ENCODE data around the gene PYGM. TPM values are rescaled to one million over a fixed set of nuclear protein-coding genes. Genes with fewer than 3 reads are reported as not detected.
A peak's percentile ranks its signal among the peaks of the same experiment; 100 is the strongest.

Gene PYGM
- total RNA-seq, 8 experiments from 2014 or later, result 0.31 to 12.8 (median 2.2) TPM

DNA sequence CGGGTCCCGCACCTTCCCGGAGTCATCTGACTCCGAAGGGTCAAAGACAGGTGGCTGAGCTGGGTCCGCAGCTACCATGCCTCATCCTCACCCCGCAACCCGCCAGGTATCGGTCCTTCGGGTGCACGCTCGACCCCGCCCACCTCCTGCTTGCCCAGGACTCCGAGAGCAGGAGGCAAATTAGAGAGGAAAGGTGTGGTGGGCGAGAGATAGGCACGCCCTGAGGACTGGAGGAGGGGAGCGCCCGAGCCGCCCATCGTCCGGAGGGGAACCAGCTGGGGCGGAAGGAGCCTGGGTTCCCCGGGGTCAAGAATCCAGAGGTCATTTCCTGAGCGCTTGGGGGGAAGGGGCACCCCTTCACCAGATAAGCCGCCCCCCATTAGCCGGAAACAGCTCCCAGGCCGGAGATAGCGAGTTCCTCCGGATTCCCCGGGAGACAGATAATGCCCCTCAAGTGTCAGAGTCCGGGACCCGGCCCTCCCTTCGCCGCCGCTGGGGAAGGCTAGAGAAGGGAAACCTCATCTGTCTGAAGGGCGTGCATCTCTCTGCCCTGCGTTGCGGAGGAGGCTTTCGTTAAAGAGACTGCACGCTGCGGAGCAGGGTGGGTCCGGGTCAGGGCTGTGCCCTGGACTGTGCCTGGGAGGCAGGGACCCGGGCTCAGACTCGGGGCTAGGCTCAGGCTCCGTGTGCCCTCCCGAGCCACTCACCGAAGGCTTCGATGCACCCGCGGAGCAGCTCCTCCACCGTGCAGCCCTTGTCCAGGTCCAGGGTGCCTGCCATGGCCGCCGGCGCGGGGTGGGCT is 17.5 kb downstream of the PYGM start:
- H3K27ac ChIP-seq, result peak overlapping the region in 1 of 2 donors; percentile 7
- peaks cover 18 to 29% of the 10 kb centered on the region in 2 donors for H3K4me1 ChIP-seq (replicated peaks in 1 of 2)
- WGBS, 10 experiments, result 0 to 100% (median 16%) methylated on average over 1 to 18 of the region's 54 CpGs; no CpG with 5 or more reads in 2 of the 10 experiments
- in situ Hi-C loops (cut with MboI; ENCODE audit: low pct_unique_long_range_greater_than_20kb in 2 of 9, low sequenced_read_pairs in 9 of 9, unreplicated experiment in 9 of 9), result no loop called here
- peak overlapping the region in 4 of 5 donors; percentile 3 to 16 (median 6) for H3K4me3 ChIP-seq
- peak in 7 of 8 experiments; percentile 0 to 58 (median 2) for ATAC-seq (replicated peaks in 6 of 8)

GRCh38 chr11:64741375-64742086 is 18.2 kb downstream of the PYGM start:
- Histone ChIP-seq H3K4me1 (replicated peaks in 1 of 2) (peaks cover 18 to 29% of the 10 kb centered on the region in 2 donors), H3K4me3 (no peak overlapping the region), H3K27ac (no peak overlapping the region)
- ATAC-seq (replicated peaks in 6 of 8), result no peak
- in situ Hi-C loops (cut with MboI; ENCODE audit: low pct_unique_long_range_greater_than_20kb in 2 of 9, low sequenced_read_pairs in 9 of 9, unreplicated experiment in 9 of 9), result no loop called here
- 0 to 83% (median 42%) methylated on average over 2 to 3 of the region's 24 CpGs; no CpG with 5 or more reads in 6 of the 10 experiments for WGBS, 10 experiments

GRCh38 chr11:64739871-64740270 is 19.9 kb downstream of the PYGM start:
- Histone ChIP-seq H3K27ac (no peak overlapping the region), H3K4me3 (no peak overlapping the region), H3K4me1 (replicated peaks in 1 of 2) (peaks cover 22 to 34% of the 10 kb centered on the region in 2 donors)
- 96 to 100% methylated on average over 4 of the region's 12 CpGs; no CpG with 5 or more reads in 8 of the 10 experiments for WGBS, 10 experiments
- ATAC-seq (replicated peaks in 6 of 8), result no peak
- in situ Hi-C loops (cut with MboI; ENCODE audit: low pct_unique_long_range_greater_than_20kb in 2 of 9, low sequenced_read_pairs in 9 of 9, unreplicated experiment in 9 of 9), result no loop called here

DNA sequence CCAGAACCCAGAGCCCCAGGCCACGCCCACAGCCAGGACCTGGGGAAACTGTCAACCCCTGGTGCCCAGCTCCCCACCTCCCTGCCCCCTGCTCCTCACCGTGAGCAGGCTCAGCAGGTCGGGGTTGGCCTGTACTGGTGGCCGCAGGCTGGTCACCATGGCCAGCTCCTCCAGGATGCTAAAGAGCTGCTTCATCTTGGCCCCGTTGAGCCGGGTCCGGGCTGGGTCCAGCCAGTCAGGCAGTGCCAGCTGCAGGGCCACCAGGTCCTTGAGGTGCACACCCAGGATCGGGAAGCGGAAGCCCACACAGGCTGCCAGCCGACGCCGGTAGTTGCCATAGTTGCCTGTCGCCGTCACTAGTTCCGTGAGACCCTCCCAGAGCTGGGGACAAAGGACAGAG is 23.1 kb downstream of the PYGM start:
- WGBS, 10 experiments, result 88 to 100% (median 95%) methylated on average over 3 to 12 of the region's 15 CpGs; no CpG with 5 or more reads in 7 of the 10 experiments
- Histone ChIP-seq H3K4me1 (replicated peaks in 1 of 2) (peaks cover 9 to 11% of the 10 kb centered on the region in 2 donors), H3K27ac (no peak overlapping the region), H3K4me3 (no peak overlapping the region)
- ATAC-seq (replicated peaks in 6 of 8), result no peak
- in situ Hi-C loops (cut with MboI; ENCODE audit: low pct_unique_long_range_greater_than_20kb in 2 of 9, low sequenced_read_pairs in 9 of 9, unreplicated experiment in 9 of 9), result no loop called here

DNA sequence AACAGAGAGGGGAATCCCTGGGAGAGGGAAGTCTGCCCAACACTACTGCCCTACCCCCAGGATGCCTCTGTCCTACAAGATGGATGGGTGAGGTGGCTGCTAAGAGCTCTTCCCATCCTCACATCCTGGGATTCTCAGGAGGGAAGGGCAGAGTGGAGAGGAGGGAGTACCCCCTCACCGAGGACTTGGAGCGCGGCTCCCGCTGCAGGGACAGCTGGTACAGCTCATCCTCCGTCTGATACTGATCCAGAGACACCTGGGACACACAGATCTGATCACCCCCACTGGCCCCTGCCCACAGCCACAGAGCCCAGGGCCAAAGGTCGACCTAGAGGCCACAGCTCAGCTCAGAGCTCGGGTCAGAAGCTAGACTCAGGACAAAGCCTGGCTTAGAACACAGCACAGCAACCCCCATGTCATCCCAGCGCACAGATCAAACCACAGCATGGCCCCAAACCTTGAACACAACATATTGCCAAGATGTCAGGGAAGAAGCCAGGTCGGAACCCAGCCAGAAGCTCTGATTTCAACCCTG is 24.0 kb downstream of the PYGM start:
- WGBS, 10 experiments, result 20 to 83% (median 69%) methylated on average over 1 to 3 of the region's 9 CpGs; no CpG with 5 or more reads in 4 of the 10 experiments
- in situ Hi-C loops (cut with MboI; ENCODE audit: low pct_unique_long_range_greater_than_20kb in 2 of 9, low sequenced_read_pairs in 9 of 9, unreplicated experiment in 9 of 9), result no loop called here
- Histone ChIP-seq H3K4me1 (replicated peaks in 1 of 2) (peaks cover 11 to 13% of the 10 kb centered on the region in 2 donors), H3K27ac (peak overlapping the region in 1 of 2 donors; percentile 65), H3K4me3 (no peak overlapping the region)
- ATAC-seq (replicated peaks in 6 of 8), result peak in 5 of 8 experiments; percentile 60 to 88 (median 79)

- ATAC-seq (replicated peaks in 6 of 8), result peak in 5 of 8 experiments; percentile 16 to 44 (median 29)
- H3K4me3 ChIP-seq, result no peak overlapping the region
- 60 to 100% (median 100%) methylated on average over 1 to 2 of the region's 23 CpGs; no CpG with 5 or more reads in 7 of the 10 experiments for WGBS, 10 experiments
- in situ Hi-C loops (cut with MboI; ENCODE audit: low pct_unique_long_range_greater_than_20kb in 2 of 9, low sequenced_read_pairs in 9 of 9, unreplicated experiment in 9 of 9), result no loop called here
- H3K4me1 ChIP-seq (replicated peaks in 1 of 2), result peaks cover 11 to 13% of the 10 kb centered on the region in 2 donors
- H3K27ac ChIP-seq, result peak overlapping the region in 1 of 2 donors; percentile 65
These were observed 24.7 kb downstream of the PYGM start for GRCh38 chr11:64734811-64735724.

- Histone ChIP-seq H3K4me1 (replicated peaks in 1 of 2) (peaks cover 15 to 18% of the 10 kb centered on the region in 2 donors), H3K27ac (no peak overlapping the region), H3K4me3 (no peak overlapping the region)
- in situ Hi-C loops (cut with MboI; ENCODE audit: low pct_unique_long_range_greater_than_20kb in 2 of 9, low sequenced_read_pairs in 9 of 9, unreplicated experiment in 9 of 9), result no loop called here
- WGBS, 10 experiments, result 43 to 100% (median 78%) methylated on average over 1 to 3 of the region's 3 CpGs; no CpG with 5 or more reads in 2 of the 10 experiments
- no peak for ATAC-seq (replicated peaks in 6 of 8)
These were observed 28.2 kb downstream of the PYGM start for GRCh38 chr11:64731601-64732000.

DNA sequence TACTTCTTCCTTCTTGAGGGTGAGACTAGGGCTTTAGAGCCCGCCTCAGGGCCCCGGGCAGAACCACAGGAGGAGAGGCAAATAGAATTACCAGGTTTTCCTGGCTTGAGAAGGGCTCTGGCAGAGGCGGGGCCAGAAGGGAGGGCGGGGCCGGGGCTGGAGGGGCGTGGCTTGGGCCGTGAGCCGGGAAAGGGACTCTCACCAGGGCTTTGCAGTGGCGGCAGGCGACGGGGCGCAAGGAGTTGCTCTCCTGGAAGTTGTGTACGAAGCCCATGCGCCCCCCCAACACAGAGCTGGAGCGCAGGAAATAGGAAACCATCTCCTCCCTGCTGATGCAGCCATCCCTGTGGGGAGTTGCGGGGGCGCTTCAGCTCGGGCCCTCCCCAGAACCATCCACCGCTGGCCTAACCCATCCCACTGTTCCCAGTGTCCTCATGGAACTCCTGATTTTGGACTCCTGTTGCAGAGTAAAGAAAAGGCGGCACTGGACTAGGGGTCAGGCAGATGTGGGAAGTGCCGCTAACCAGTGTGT is 29.9 kb downstream of the PYGM start:
- no peak overlapping the region for H3K4me3 ChIP-seq
- in situ Hi-C loops (cut with MboI; ENCODE audit: low pct_unique_long_range_greater_than_20kb in 2 of 9, low sequenced_read_pairs in 9 of 9, unreplicated experiment in 9 of 9), result no loop called here

GRCh38 chr11:64728757-64729365 is 30.9 kb downstream of the PYGM start:
- ATAC-seq (replicated peaks in 6 of 8), result no peak
- 21 to 100% (median 80%) methylated on average over 1 to 3 of the region's 11 CpGs; no CpG with 5 or more reads in 5 of the 10 experiments for WGBS, 10 experiments
- in situ Hi-C loops (cut with MboI; ENCODE audit: low pct_unique_long_range_greater_than_20kb in 2 of 9, low sequenced_read_pairs in 9 of 9, unreplicated experiment in 9 of 9), result no loop called here
- peaks cover 34 to 35% of the 10 kb centered on the region in 2 donors for H3K4me1 ChIP-seq (replicated peaks in 1 of 2)
- H3K4me3 ChIP-seq, result no peak overlapping the region
- H3K27ac ChIP-seq, result no peak overlapping the region

More for the DNA sequence above, 29.9 kb downstream of the PYGM start:
- peak in 7 of 8 experiments; percentile 4 to 83 (median 37) for ATAC-seq (replicated peaks in 6 of 8)
- H3K27ac ChIP-seq, result no peak overlapping the region
- H3K4me1 ChIP-seq (replicated peaks in 1 of 2), result peaks cover 24% of the 10 kb centered on the region in 2 donors
- 0 to 100% (median 39%) methylated on average over 1 to 8 of the region's 21 CpGs; no CpG with 5 or more reads in 4 of the 10 experiments for WGBS, 10 experiments

DNA sequence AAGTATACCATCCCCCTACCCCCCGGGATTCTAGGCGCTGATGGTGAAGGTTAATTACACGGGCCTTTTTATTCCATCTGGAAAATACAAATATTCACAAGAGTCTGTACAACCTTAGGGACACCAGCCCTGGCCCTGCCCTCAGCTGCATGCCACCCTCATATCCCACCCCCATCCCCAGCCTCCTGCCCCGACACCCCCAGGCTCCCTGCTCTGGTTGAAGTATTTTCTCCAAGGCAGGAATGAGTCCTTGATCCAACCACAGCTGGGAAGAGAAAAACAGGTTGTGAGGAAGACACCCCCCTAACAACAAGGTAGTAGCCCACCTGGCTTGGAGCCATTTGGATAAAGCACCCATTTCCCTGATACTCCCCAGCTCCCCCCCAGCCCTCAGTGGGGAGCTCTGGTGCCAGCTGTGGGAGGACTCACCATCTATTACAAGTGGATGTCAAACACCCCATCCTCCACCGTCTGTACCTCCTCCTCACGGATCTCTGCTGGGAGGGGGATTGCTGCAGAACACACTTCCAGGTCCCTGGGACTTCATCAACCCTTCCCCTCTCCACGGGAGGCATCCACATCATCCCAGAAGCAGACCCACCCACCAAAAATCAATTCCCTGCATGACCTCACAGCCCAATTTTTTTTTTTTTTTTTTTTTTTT is 32.8 kb downstream of the PYGM start:
- no peak for ATAC-seq (replicated peaks in 6 of 8)
- no peak overlapping the region for H3K4me3 ChIP-seq
- peaks cover 39 to 42% of the 10 kb centered on the region in 2 donors for H3K4me1 ChIP-seq (replicated peaks in 1 of 2)
- WGBS, 10 experiments, result 0 to 100% (median 55%) methylated on average over 1 to 4 of the region's 7 CpGs; no CpG with 5 or more reads in 5 of the 10 experiments
- in situ Hi-C loops (cut with MboI; ENCODE audit: low pct_unique_long_range_greater_than_20kb in 2 of 9, low sequenced_read_pairs in 9 of 9, unreplicated experiment in 9 of 9), result no loop called here
- H3K27ac ChIP-seq, result no peak overlapping the region

GRCh38 chr11:64726211-64726641 is 33.5 kb downstream of the PYGM start:
- peak in 5 of 8 experiments; percentile 3 to 20 (median 12) for ATAC-seq (replicated peaks in 6 of 8)
- Histone ChIP-seq H3K27ac (peak overlapping the region; percentile 74 to 86), H3K4me1 (replicated peaks in 1 of 2) (peaks cover 39 to 44% of the 10 kb centered on the region in 2 donors), H3K4me3 (no peak overlapping the region)
- WGBS, 10 experiments, result 0 to 50% (median 19%) methylated on average over 1 to 3 of the region's 9 CpGs; no CpG with 5 or more reads in 6 of the 10 experiments
- in situ Hi-C loops (cut with MboI; ENCODE audit: low pct_unique_long_range_greater_than_20kb in 2 of 9, low sequenced_read_pairs in 9 of 9, unreplicated experiment in 9 of 9), result no loop called here
